Raji (cell line): ENCODE results near the gene MYPN.

Experiments used
- POLR2A ChIP-seq: IDR thresholded peaks from 2 replicates; pipeline ENCODE4 v1.6.1; 2011; ENCODE audit warnings: low read depth, low read length, control low read depth; ENCODE audit not compliant: insufficient read depth

Gene MYPN

DNA sequence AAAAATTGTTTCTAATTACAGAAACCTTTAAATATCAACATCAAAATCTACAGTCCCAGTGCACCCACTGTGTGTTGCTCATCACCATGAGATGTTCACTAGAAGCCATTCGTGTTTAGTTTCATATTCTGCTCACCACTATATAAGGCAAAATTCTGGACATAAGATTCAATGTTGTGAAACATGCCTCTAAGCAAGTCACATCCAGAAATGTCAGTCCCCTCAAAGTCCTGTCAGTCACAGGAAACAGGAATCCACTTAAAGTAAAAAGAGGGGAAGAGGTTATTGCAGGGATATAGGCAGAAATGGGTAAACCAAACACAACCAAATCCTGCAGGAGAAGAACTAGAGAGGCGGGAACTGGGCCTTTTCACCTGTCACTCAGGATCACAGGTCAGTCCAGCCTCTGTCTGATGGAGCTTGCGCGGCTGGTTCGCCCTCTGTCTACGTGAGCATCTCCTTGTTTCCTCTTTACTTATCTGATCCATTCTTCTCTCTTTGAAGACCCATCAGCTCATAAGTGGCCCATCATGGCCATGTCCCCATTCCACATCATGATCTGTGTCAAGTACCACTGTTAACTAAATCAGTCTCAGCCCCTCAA lies 58.4 kb downstream of the MYPN start:
- no peak for TF ChIP-seq POLR2A

DNA sequence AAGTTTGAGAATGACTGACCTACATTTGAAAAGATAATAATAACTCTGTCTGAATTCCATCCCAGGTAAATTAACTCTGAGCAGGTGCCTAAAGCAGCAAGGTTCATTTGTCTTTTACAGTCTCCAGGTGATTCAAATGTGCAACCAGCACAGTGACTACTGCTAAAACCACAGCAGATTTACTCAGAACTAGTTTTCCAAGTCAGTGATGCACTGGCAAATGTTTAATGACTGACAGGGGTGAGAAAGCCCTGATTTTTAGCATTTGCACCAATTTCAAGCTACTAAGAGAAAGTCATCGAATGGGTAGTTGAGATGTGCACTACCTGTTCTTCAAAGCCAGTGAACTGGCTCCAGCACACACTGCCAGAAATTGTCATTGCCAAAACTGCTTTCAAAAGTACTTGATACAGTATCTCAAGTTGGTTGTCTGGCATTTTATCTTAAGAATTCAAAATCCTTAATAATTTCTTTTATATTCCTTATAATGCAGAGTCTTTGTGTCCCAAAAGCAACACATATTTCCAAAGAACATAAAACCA lies 62.3 kb downstream of the MYPN start:
- TF ChIP-seq POLR2A: no peak

DNA sequence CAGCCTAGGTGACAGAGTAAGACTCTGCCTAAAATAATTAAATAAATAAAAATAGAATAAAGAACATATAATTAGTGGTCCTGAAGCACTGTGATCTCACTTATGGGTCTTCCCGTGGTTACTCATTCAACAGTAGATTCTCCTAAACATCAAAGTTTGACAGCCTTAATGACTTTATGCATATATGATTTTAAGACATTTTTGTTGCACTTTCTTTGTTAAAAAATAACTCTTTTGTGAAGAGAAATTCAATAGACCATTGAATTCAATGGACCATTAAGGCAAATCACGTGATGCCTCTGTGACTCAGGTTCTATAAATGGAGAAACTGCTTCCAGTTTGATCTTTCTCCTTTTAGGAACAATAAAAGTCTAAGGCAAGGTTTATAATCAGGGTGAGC lies 63.0 kb downstream of the MYPN start:
- no peak for TF ChIP-seq POLR2A

DNA sequence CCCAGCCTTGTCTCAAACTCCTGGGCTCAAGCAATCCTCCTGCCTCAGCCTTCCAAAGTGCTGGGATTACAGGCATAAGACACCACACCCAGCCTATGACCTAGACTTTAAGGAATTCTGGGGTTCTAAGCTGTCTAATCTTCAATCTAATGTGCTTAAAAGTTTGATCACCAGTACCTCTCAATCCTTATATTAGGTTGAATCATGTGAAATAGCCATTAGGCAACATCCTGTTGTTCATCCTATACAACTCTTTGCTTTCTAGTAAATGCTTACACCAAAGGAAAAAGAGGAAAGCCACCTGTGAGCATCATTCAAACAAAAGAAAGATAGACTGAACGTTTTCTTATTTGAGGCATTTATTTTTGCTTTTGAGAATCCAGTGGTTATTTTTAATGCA lies 66.7 kb downstream of the MYPN start:
- no peak for TF ChIP-seq POLR2A

GRCh38 chr10:68176797-68177196 lies 67.5 kb downstream of the MYPN start:
- no peak for TF ChIP-seq POLR2A

DNA sequence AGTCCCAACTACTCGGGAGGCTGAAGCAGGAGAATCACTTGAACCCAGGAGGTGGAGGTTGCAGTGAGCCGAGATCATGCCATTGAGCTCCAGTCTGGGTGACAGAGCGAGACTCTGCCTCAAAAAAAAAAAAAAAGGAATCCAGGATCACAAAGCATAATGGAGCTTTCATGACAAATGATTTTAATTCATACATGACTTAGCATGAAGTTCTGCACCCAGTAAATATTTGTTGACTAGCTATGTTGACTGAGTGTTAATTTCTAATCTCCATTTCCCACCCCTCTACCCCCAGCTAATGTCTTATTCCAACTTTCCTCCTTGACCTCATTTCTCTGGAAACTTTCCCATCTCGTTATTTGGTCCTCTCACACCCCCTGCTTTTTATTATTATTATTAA lies 69.3 kb downstream of the MYPN start:
- no peak for TF ChIP-seq POLR2A

DNA sequence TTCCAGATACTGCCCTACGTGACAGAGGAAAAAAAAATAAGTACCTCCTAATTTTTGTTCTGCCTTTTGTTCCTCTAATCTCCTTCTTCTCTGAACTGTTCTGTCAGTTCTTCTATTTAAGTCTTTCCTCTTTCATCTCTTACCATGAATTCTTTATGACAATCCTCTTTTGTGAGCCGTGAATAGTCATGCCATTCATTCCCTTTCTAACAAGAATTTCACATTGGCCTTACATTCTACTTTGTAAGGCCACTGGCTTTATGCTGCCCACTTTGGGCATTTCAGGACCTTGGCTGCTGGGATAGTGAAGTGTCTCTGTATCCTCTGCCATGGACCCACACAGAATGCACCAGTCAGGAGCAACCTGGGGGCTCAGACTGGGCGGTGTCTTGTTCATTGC lies 69.7 kb downstream of the MYPN start:
- no peak for TF ChIP-seq POLR2A

DNA sequence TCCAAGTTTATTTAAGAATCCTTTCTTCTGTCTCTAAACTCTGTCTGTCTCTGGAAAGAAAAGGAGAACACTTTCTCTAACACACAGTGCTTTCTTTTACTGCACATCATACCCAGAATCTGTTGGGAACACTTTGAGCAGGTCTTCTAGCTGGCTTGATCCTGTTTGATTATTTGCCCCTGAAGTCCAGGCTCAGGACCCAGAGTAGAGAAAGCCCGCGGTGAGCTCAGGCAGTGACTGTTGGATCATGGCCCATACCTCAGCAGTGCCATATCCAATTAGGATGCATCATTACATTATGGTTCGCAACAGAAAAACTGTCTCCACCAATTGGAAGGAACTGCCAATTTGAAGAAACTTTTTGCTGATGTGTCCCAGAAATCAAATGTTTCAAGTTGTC lies 71.2 kb downstream of the MYPN start:
- no peak for TF ChIP-seq POLR2A

DNA sequence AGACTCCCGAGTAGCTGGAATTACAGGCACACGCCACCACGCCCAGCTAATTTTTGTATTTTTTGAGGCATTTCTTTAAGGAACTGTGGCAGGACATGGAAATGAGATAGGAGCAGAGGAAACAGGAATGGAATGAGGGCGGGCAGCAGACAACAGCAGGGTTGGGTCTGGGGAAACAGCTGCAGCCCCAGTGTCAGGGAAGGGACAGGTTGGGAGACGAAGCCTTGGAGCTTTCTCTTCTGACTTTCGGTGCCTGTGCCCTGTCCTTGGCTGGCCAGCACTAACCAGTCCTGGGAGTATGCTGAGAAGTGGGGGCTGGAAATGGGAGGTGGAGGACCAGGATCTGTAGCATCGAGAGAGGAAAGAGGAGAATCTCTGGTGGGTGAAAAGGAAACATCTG lies 75.3 kb downstream of the MYPN start:
- TF ChIP-seq POLR2A: no peak

- TF ChIP-seq POLR2A: no peak
Observed at GRCh38 chr10:68185085-68185484, 75.8 kb downstream of the MYPN start.

DNA sequence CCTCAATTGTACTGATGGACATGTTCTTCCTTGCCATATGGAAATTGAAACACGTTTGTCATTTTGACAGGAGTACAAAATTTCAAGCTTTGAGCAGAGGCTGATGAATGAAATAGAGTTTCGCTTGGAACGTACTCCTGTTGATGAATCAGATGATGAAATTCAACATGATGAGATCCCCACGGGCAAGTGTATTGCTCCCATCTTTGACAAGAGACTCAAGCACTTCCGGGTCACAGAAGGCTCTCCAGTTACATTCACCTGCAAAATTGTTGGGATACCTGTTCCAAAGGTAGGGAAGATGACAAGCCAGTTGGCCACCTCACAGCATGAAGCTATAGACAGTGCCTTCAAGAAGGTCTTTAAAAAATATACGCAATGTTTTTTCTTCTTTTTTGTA lies 79.5 kb downstream of the MYPN start:
- no peak for TF ChIP-seq POLR2A

GRCh38 chr10:68192113-68192512 lies 82.8 kb downstream of the MYPN start:
- no peak for TF ChIP-seq POLR2A

- TF ChIP-seq POLR2A: no peak
Observed at GRCh38 chr10:68194290-68194689, 85.0 kb downstream of the MYPN start.

- TF ChIP-seq POLR2A: no peak
Observed at GRCh38 chr10:68196701-68197100, 87.4 kb downstream of the MYPN start.

DNA sequence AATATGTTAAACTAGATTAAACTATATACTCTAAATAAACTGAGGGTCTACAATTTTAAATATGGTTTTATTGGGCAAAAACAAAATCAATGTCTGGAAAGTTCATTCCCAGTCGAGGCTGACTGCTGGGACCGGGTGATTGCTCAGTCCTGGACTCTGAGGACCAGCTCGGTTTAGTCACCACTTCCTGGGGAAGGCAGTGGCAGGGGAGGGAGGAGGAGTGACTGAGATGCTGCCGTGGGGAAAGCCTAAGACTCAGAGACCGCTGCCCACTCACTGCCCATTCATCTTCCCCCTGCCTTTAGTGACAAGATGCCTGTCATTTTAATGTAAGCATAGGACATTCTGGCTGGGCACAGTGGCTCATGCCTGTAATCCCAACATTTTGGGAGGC lies 93.7 kb downstream of the MYPN start:
- TF ChIP-seq POLR2A: no peak

GRCh38 chr10:68208424-68209042 lies 99.2 kb downstream of the MYPN start:
- no peak for TF ChIP-seq POLR2A

DNA sequence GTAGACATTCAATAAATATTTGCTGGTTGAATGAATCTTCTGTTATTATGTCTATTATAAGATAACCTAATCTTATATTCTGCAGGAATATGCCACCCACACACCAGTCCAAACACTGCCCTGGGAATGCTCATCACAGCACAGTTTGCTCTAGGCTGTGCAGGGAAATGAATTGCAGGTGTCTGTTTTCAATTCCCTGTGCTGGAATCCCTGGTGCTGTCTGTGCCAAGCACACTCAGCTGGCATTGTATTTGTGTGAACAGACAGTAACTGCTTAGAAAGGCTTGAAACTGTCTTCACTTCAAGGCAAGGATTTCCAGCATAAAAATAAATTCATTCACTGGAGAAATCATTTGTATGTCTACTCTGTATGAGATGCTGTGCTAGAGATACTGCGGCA lies 102.4 kb downstream of the MYPN start:
- TF ChIP-seq POLR2A: no peak

- no peak for TF ChIP-seq POLR2A
Observed at GRCh38 chr10:68212721-68213352, 103.5 kb downstream of the MYPN start.
